ENCODE results near the gene NEUROG1. TPM values are rescaled to one million over a fixed set of nuclear protein-coding genes. Genes with fewer than 3 reads are reported as not detected.

Gene NEUROG1
- total and polyA plus RNA-seq, 2 experiments from 2014 or later: 0.16 TPM; not detected in 1

GRCh38 chr5:135584918-135585317 lies 49.2 kb upstream of the NEUROG1 start (continued):
- TF ChIP-seq REST (IDR thresholded peaks at IDR 0.05; ENCODE audit: unreplicated experiment) (no peak), JUNB (IDR thresholded peaks at IDR 0.05; ENCODE audit: unreplicated experiment) (no peak), CREB1 (CRISPR knock-in tag; IDR thresholded peaks at IDR 0.05; ENCODE audit: low read depth) (no peak), NANOG (IDR thresholded peaks at IDR 0.05; ENCODE audit: borderline replicate concordance) (no peak), EZH2 (IDR thresholded peaks at IDR 0.05; ENCODE audit: low read depth, unreplicated experiment) (no peak), ZNF331 (CRISPR knock-in tag; IDR thresholded peaks at IDR 0.05; ENCODE audit: low read depth) (no peak), POLR2AphosphoS5 (IDR thresholded peaks at IDR 0.05; ENCODE audit: low read depth) (no peak)

- H3F3A ChIP-seq (replicated peaks; ENCODE audit: low read depth): no peaks in the 10 kb centered on the region
- Mint-ChIP-seq H3K4me3 (no peak overlapping the region), H3K27ac (no peak overlapping the region), H3K9me3 (no peaks in the 10 kb centered on the region), H3K27me3 (ENCODE audit: insufficient read depth, low read depth, poor library complexity) (peaks cover 17% of the 10 kb centered on the region), H3K36me3 (ENCODE audit: low read depth) (no peaks in the 10 kb centered on the region), H3K4me1 (peaks cover 5% of the 10 kb centered on the region; the same call in 2 of the 3 replicates)
- H3K36me3 ChIP-seq (ENCODE audit: insufficient read depth): no peaks in the 10 kb centered on the region
- no peaks in the 10 kb centered on the region for H4K20me1 ChIP-seq (replicated peaks; ENCODE audit: insufficient read depth)
- DNase-seq (ENCODE audit: low spot score) (no peak), ATAC-seq (no peak)
- H3K9me2 ChIP-seq (ENCODE audit: insufficient read depth): no peaks in the 10 kb centered on the region
- no peak overlapping the region for H2AFZ ChIP-seq
- no peak overlapping the region for H3K4me3 ChIP-seq
- H3K4me2 ChIP-seq: no peak overlapping the region
- no peaks in the 10 kb centered on the region for H3K4me1 ChIP-seq (ENCODE audit: insufficient read depth)
- H3K27me3 ChIP-seq (ENCODE audit: insufficient read depth): peaks cover 24% of the 10 kb centered on the region
- no peaks in the 10 kb centered on the region for H3K79me2 ChIP-seq (replicated peaks; ENCODE audit: insufficient read depth)
- H3K27ac ChIP-seq (ENCODE audit: low read depth): no peak overlapping the region
- TF ChIP-seq ZNF331 (CRISPR knock-in tag; IDR thresholded peaks at IDR 0.05; ENCODE audit: low read depth) (no peak), CREB1 (CRISPR knock-in tag; IDR thresholded peaks at IDR 0.05; ENCODE audit: low read depth) (no peak), STAT1 (IDR thresholded peaks at IDR 0.05; ENCODE audit: unreplicated experiment) (no peak), ETS1 (IDR thresholded peaks at IDR 0.05) (no peak), EZH2 (IDR thresholded peaks at IDR 0.05; ENCODE audit: low read depth, unreplicated experiment) (no peak), ZNF462 (CRISPR knock-in tag; IDR thresholded peaks at IDR 0.05) (no peak), EZH2phosphoT487 (IDR thresholded peaks at IDR 0.05; ENCODE audit: unreplicated experiment) (no peak), ZNF114 (CRISPR knock-in tag; IDR thresholded peaks at IDR 0.05) (no peak)
Measured at GRCh38 chr5:135584276-135584675, 48.5 kb upstream of the NEUROG1 start.
